LoVo (cell line): ENCODE results near the gene MYADM.
A peak's percentile ranks its signal among the peaks of the same experiment; 100 is the strongest.
"Not testable (repeated sequence)": the region's sequence is repeated elsewhere in the genome, so short reads cannot be mapped to it uniquely, and the experiment has no call there.

Experiments used
- DNase-seq: peaks from one replicate; pipeline ENCODE4 v3.0.0-alpha.2; 2016; ENCODE audit warnings: low spot score

Gene MYADM

DNA sequence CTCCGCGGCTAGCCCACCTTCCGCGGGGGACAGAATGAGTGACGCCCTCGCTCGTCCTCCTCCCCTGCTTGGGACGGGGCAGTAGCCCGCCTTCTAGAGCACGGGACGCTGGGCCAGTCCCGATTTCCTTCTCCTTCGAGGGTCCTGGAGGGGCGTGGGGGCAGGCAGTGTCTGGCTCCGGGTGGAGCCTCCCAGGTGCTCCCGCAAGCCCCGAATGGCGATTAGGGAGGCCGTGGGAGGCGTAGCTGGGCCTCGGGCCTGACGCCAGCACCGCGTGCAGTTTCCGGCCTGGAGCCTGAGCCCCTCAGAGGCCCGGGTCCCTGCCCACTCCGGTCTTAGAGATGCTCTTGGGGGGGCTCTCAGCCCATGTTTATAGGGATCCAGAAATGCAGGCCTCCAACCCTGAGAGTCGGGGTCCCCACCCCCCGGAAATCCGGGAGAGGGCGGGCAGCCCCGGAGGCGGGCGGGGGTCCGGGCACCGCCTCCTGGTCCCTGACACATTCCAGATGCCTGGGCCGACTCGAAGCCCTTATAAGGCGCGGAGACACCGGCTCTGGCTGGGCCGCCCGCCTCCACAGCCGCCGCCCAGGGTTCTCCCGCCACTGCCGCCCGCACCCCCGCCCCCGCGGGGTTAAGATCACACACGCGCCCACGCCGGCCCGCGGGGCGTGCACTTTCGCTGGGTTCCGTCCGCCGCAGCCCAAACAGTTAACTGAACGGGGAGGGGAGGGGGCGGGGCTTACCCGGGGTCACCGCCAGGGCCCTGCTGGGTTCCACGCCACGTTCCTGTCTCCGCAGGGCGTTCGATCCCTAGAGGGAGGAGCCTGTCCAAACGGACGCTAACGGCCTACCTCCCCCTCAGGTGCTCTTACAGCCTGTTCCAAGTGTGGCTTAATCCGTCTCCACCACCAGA lies 1.5 kb downstream of the MYADM start:
- DNase-seq, result peak; percentile 20

GRCh38 chr19:53869805-53870484 lies 2.3 kb downstream of the MYADM start:
- DNase-seq, result not testable (repeated sequence)

DNA sequence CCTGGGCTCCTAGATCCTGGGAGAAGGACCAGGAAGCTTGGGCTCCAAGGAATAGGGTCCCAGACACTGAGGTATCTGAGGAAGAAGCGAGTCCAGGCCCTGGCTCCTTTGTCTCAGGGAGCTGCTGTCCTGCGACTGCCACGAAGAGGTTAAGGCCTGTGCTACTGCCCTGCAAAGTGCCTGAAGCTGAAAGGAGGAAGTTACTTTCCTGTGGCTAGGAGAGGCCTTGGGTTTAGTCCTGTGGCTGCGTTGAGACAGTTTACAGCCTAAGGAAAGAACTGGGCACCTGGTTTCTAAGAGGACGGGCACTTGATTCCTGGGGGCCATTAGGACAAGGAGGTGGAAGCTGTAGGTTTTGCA lies 2.8 kb downstream of the MYADM start:
- DNase-seq, result no peak

DNA sequence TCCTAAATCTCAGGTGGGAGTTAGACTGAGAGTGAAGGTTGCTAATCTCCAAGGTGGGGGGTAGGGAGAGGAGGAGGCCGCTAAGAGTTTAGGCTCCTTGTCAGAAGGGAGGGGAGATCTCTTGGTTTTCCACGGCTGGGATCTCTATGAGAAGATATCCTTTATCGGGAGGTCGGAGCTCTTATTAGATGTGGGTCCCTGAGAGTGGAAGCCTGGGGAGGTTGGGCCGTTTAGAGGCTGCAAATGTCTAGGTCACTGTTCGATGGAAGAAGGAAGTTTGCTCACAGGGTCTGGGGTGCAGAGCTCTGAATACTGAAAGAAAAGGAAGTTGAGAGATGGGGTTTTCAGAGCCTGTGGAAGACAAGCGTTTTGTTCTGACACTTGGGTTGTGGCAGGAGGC lies 3.8 kb downstream of the MYADM start:
- DNase-seq, result no peak

DNA sequence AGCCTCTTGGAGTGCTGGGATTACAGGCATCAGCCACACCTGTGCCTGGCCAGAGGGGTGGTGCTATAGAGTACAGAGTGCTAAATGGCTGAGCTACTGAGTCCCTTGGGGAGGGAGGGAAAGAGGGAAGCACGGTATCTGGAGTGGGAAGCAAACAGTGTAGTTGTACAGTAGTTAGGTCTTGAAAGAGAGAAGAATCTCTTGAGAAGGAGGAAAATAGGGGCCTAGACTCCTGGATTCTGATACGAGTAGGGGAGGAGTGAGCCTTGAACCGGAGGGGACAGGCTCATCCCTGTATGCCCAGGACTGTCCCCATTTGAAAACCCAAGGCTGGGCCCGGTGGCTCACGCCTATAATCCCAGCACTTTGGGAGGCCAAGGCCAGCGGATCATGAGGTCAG lies 5.1 kb downstream of the MYADM start:
- no peak for DNase-seq

GRCh38 chr19:53873773-53874605 lies 6.3 kb downstream of the MYADM start:
- DNase-seq, result no peak

DNA sequence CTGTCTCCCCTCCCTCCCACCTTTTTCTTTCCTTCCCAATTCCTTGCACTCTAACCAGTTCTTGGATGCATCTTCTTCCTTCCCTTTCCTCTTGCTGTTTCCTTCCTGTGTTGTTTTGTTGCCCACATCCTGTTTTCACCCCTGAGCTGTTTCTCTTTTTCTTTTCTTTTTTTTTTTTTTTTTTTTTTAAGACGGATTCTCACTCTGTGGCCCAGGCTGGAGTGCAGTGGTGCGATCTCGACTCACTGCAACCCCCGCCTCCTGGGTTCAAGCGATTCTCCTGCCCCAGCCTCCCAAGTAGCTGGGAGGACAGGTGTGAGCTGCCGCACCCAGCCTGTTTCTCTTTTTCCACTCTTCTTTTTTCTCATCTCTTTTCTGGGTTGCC lies 6.9 kb downstream of the MYADM start:
- no peak for DNase-seq

GRCh38 chr19:53875602-53876325 lies 8.1 kb downstream of the MYADM start:
- DNase-seq, result no peak

- no peak for DNase-seq
Measured at GRCh38 chr19:53876651-53877224, 9.1 kb downstream of the MYADM start.

DNA sequence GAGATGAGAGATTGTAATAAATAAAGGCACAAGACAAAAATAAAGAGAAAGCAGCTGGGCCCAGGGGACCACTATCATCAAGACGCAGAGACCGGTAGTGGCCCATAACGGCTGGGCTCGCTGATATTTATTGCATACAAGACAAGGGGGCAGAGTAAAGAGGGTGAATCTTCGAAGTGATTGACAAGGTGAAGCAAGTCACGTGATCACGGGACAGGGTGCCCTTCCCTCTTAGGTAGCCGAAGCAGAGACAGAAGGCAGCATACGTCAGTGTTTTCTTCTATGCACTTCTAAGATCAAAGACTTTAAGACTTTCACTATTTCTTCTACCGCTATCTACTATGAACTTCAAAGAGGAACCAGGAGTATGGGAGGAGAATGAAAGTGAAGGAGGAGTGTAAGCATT lies 9.7 kb downstream of the MYADM start:
- DNase-seq, result no peak

DNA sequence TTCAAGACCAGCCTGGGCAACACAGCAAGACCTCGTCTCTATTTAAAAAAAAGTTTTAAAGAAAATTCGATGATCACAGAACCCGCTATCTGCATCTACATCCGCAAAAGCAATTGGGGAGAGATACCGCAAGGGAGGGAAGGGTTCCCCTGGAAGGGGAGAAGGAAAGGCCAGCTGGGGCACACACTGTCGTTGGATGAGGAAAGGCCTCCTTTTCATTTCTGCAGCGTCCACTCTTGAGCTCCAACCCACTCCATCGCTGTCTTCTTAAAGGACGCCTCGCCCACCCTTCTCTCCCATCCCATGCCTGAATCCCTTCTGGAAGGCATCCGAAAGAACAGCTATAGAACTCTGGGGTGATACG lies 11.1 kb downstream of the MYADM start:
- DNase-seq, result no peak

GRCh38 chr19:53879140-53880081 lies 11.7 kb downstream of the MYADM start:
- DNase-seq, result peak; percentile 82

- no peak for DNase-seq
Measured at GRCh38 chr19:53880711-53881481, 13.2 kb downstream of the MYADM start.

- DNase-seq, result peak; percentile 54
Measured at GRCh38 chr19:53881482-53882390, 14.1 kb downstream of the MYADM start, which contains the start of gene PRKCG. Gene PRKCG (plus strand): TSS chr19:53882197. CDS start chr19:53882495, 298 bp downstream.

- no peak for DNase-seq
Measured at GRCh38 chr19:53882391-53883050, 14.8 kb downstream of the MYADM start.

DNA sequence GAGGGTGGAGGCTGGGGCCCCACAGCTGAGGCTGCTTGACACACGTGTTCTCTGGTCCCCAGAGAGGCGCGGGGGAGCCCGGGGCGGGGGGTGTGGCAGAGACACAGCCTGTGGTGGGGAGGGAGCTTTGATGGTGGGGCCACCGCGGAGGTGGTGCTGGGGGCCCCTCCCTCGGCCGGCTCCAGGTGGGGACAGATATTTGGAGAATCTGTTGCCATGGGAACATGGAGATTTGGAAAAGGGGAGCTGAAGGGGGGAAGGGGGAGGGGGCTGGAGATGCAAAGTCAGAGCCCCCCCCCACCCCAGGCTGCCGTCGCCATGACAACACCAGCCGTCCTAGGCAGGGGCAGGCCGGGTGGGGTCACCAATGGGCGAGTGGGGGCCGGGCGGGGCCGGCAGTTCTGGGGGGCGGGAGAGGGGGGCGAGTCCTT lies 15.6 kb downstream of the MYADM start:
- no peak for DNase-seq

- DNase-seq, result no peak
Measured at GRCh38 chr19:53883741-53884140, 16.1 kb downstream of the MYADM start.

GRCh38 chr19:53884256-53884655 lies 16.6 kb downstream of the MYADM start:
- DNase-seq, result no peak
